Keratinocyte (primary cell): ENCODE data around the gene CYP4F11. TPM values are rescaled to one million over a fixed set of nuclear protein-coding genes. Genes with fewer than 3 reads are reported as not detected.

Experiments
- DNase-seq: peaks from one replicate; pipeline ENCODE4 v3.0.0-alpha.2; 2011; ENCODE audit warnings: low read depth, missing footprints, low spot score
- FAIRE-seq: peaks from 2 replicates; lab custom pipeline; 2011; peaks lifted over from hg19 to GRCh38; lab: Jason Lieb, UNC
- H2AFZ ChIP-seq: 2 replicates; pipeline ENCODE4 v1.6.0; 2012; ENCODE audit warnings: low read length, control low read depth, inconsistent platforms; ENCODE audit not compliant: control insufficient read depth
- H3K27ac ChIP-seq: 2 replicates; pipeline ENCODE4 v1.5.1; 2011; ENCODE audit warnings: low read length; ENCODE audit not compliant: control insufficient read depth, insufficient read depth
- H3K27me3 ChIP-seq: 3 replicates; pipeline ENCODE4 v1.6.0; 2011; ENCODE audit warnings: low read length; ENCODE audit not compliant: control insufficient read depth, insufficient read depth; ENCODE audit errors: extremely low read depth
- H3K36me3 ChIP-seq, 2 experiments: 2 replicates in 1 of 2; 3 replicates in 1 of 2; pipeline ENCODE4 v1.5.1; 2011; ENCODE audit warnings: low read length in 2 of 2, mild to moderate bottlenecking in 1 of 2; ENCODE audit not compliant: control insufficient read depth in 2 of 2, insufficient read depth in 2 of 2; ENCODE audit errors: extremely low read depth in 1 of 2
- H3K4me1 ChIP-seq: 3 replicates; pipeline ENCODE4 v1.5.1; 2011; ENCODE audit warnings: low read length; ENCODE audit not compliant: control insufficient read depth, insufficient read depth; ENCODE audit errors: extremely low read depth
- H3K4me2 ChIP-seq: 3 replicates; pipeline ENCODE4 v1.6.0; 2011; ENCODE audit warnings: low read depth, low read length; ENCODE audit not compliant: control insufficient read depth, insufficient read depth; ENCODE audit errors: extremely low read depth
- H3K4me3 ChIP-seq, 3 experiments: fragments of 200-600 bp in 1 of 3; sonication (generic) in 1 of 3; 2 replicates in 2 of 3; 3 replicates in 1 of 3; pipeline ENCODE4 v1.5.1; 2011 to 2016; ENCODE audit warnings: low read length in 3 of 3, mild to moderate bottlenecking in 3 of 3, control low read depth in 2 of 3, inconsistent platforms in 1 of 3, low read depth in 1 of 3, mixed read lengths in 1 of 3, mixed run types in 1 of 3, moderate library complexity in 1 of 3; ENCODE audit not compliant: control insufficient read depth in 2 of 3, insufficient read depth in 2 of 3; ENCODE audit errors: extremely low read depth in 1 of 3
- H3K79me2 ChIP-seq: 2 replicates; pipeline ENCODE4 v1.6.0; 2012; ENCODE audit warnings: low read length; ENCODE audit not compliant: control insufficient read depth, insufficient read depth
- H3K9ac ChIP-seq: 3 replicates; pipeline ENCODE4 v1.6.0; 2011; ENCODE audit warnings: low read length; ENCODE audit not compliant: control insufficient read depth, insufficient read depth; ENCODE audit errors: extremely low read depth
- H3K9me1 ChIP-seq: 3 replicates; pipeline ENCODE4 v1.6.0; 2011; ENCODE audit warnings: low read length; ENCODE audit not compliant: control insufficient read depth, insufficient read depth; ENCODE audit errors: extremely low read depth
- H3K9me3 ChIP-seq: 2 replicates; pipeline ENCODE4 v1.5.1; 2012; ENCODE audit warnings: low read depth, low read length; ENCODE audit not compliant: control insufficient read depth
- H4K20me1 ChIP-seq: 3 replicates; pipeline ENCODE4 v1.6.0; 2011; ENCODE audit warnings: low read length; ENCODE audit not compliant: control insufficient read depth, insufficient read depth; ENCODE audit errors: extremely low read depth
- CTCF ChIP-seq, 3 experiments: IDR thresholded peaks in 1 of 3; conservative IDR thresholded peaks in 1 of 3; optimal IDR thresholded peaks in 1 of 3; 2 replicates in 2 of 3; 3 replicates in 1 of 3; pipeline versions ENCODE3 to v1.5.1; 2011; ENCODE audit warnings: low read length in 3 of 3, mild to moderate bottlenecking in 3 of 3, moderate library complexity in 2 of 3, control low read depth in 1 of 3, inconsistent platforms in 1 of 3; ENCODE audit not compliant: insufficient read depth in 2 of 3; ENCODE audit errors: extremely low read depth in 1 of 3
- EZH2 ChIP-seq: IDR thresholded peaks from one replicate; pipeline ENCODE4 v1.6.1; 2012; ENCODE audit warnings: inconsistent platforms, mild to moderate bottlenecking, low read length, moderate library complexity
- dilution Hi-C: fragments of 300-500 bp; cut with MboI; formaldehyde crosslinking; loops from one replicate; pipeline ENCODE4 v1.7.0; 2020; ENCODE audit warnings: low sequenced_read_pairs; ENCODE audit not compliant: extremely low pct_ligation_motif_present
- polyA plus RNA-seq, 5 experiments: library from polyadenylated mRNA; depleted of rRNA in 3 of 5; stranded (reverse) in 3 of 5; stranded (forward) in 1 of 5; unstranded in 1 of 5; fragments of >200 nt; gene quantifications; 1 replicate in 1 of 5; 2 replicates in 3 of 5; 3 replicates in 1 of 5; pipeline versions ENCODE4 v1.2.1 to v1.2.3, GENCODE V29; 2011 to 2012; ENCODE audit warnings: missing spikeins in 2 of 5, low read depth in 1 of 5, low replicate concordance in 1 of 5

Gene CYP4F11
- polyA plus RNA-seq, 1 donor (not counting 4 experiments of a cell fraction or from before 2014, with no cell fraction given) = 3.6 TPM

GRCh38 chr19:15893477-15893876, 40.9 kb downstream of the CYP4F11 start:
- no peak for FAIRE-seq
- no peak overlapping the region for H3K4me2 ChIP-seq
- dilution Hi-C loops = no loop called here

GRCh38 chr19:15892012-15892411, 42.3 kb downstream of the CYP4F11 start:
- no peaks in the 10 kb centered on the region for H3K27me3 ChIP-seq
- H3K36me3 ChIP-seq = no peaks in the 10 kb centered on the region
- no peaks in the 10 kb centered on the region for H3K4me1 ChIP-seq
- H2AFZ ChIP-seq = no peak overlapping the region
- no peaks in the 10 kb centered on the region for H3K9me3 ChIP-seq
- H3K9ac ChIP-seq = no peak overlapping the region
- DNase-seq (no peak), FAIRE-seq (no peak)
- H3K4me2 ChIP-seq = no peak overlapping the region
- no peaks in the 10 kb centered on the region for H3K79me2 ChIP-seq
- no peaks in the 10 kb centered on the region for H3K9me1 ChIP-seq
- H3K4me3 ChIP-seq = no peak overlapping the region
- dilution Hi-C loops = no loop called here
- no peak overlapping the region for H3K27ac ChIP-seq
- H4K20me1 ChIP-seq = no peaks in the 10 kb centered on the region
- TF ChIP-seq CTCF (optimal IDR thresholded peaks at IDR 0.05 in 1 of 3, IDR thresholded peaks at IDR 0.05 in 1 of 3, conservative IDR thresholded peaks at IDR 0.05 in 1 of 3; ENCODE audit: extremely low read depth in 1 of 3, insufficient read depth in 2 of 3, low read length in 3 of 3) = no peak
- no peak for TF ChIP-seq EZH2

More at GRCh38 chr19:15893477-15893876, 40.9 kb downstream of the CYP4F11 start:
- Histone ChIP-seq H3K9ac (no peak overlapping the region), H2AFZ (no peak overlapping the region), H3K4me1 (no peaks in the 10 kb centered on the region), H3K36me3 (no peaks in the 10 kb centered on the region), H3K27me3 (no peaks in the 10 kb centered on the region), H3K79me2 (no peaks in the 10 kb centered on the region), H3K9me3 (no peaks in the 10 kb centered on the region), H3K27ac (no peak overlapping the region), H3K9me1 (no peaks in the 10 kb centered on the region), H4K20me1 (no peaks in the 10 kb centered on the region), H3K4me3 (no peak overlapping the region)
- no peak for DNase-seq
- no peak for TF ChIP-seq EZH2
- TF ChIP-seq CTCF (optimal IDR thresholded peaks at IDR 0.05 in 1 of 3, IDR thresholded peaks at IDR 0.05 in 1 of 3, conservative IDR thresholded peaks at IDR 0.05 in 1 of 3; ENCODE audit: extremely low read depth in 1 of 3, insufficient read depth in 2 of 3, low read length in 3 of 3) = no peak
